SU-DHL-6 (cell line): ENCODE measurements around the gene PORCN.

Experiments used
- CTCF ChIP-seq: fragments of 200-600 bp; sonication (generic); IDR thresholded peaks from one replicate; pipeline ENCODE4 v1.5.1; 2017; ENCODE audit warnings: antibody characterized with exemption, mild to moderate bottlenecking, low read length, moderate library complexity; ENCODE audit not compliant: insufficient read depth, poor library complexity, severe bottlenecking
- EZH2phosphoT487 ChIP-seq: fragments of 200-600 bp; sonication (generic), shearing (Covaris generic); conservative IDR thresholded peaks from 2 replicates; pipeline ENCODE4 v1.6.1; 2018; ENCODE audit warnings: mild to moderate bottlenecking, antibody characterized with exemption, low read length, moderate library complexity, mixed read lengths

DNA sequence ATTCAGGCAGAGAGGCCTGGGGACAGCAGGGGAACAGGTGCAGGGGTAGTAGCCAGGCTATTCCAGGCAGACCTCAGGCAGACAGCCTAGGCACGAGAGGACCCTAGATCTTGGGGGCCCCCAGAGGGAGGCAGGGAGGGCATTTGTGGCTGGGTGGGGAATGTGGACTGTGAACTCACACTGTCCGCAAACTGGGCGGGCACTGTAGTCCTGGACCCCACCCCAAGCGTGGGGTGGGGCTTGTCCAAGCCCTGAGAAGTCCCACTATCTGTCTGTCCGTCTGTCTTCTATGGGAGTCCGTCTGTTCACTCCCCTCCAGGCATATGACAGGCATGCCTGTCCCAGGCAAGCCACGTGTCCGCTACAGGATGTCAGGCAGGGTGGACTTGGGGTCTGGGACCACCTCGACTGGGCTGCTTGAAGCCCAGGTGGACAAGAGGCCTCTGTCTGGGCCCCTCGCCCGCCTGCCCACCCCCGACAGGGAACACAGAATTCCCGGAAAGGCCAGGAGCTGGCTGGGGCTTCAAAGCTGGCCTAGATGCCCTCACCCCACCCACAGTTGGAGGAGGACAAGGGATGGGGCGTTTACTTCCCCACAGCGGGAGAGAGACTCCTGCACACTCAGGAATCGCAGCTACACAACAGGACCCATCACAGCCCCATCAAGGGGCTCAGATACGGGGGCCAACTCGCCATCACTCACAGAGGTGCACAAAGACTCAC, 38.5 kb upstream of the PORCN start, which contains the start of gene SLC38A5:
- TF ChIP-seq CTCF (no peak), EZH2phosphoT487 (no peak)
